SK-N-SH (cell line): ENCODE measurements around the gene FYN.

Experiments used
- CTCF ChIP-seq: fragments of 200-600 bp; sonication (generic); IDR thresholded peaks from 2 replicates; pipeline ENCODE4 v1.6.1; 2017; ENCODE audit warnings: antibody characterized with exemption, mild to moderate bottlenecking, moderate library complexity
- EP300 ChIP-seq, 2 experiments: IDR thresholded peaks; 2 replicates each; pipeline versions ENCODE4 v1.4.0 to v1.6.1; 2012; ENCODE audit warnings: borderline replicate concordance in 1 of 2, low read depth in 1 of 2, low read length in 1 of 2
- EZH2phosphoT487 ChIP-seq: fragments of 200-600 bp; sonication (generic); IDR thresholded peaks from 2 replicates; pipeline ENCODE4 v1.6.1; 2017; ENCODE audit warnings: low read depth, mixed run types, mild to moderate bottlenecking, antibody characterized with exemption, moderate library complexity, borderline replicate concordance
- GATA2 ChIP-seq: sonication (generic); formaldehyde crosslinking; IDR thresholded peaks from 2 replicates; pipeline ENCODE4 v1.5.0; 2020; ENCODE audit warnings: mild to moderate bottlenecking, missing genetic modification reagents
- JUND ChIP-seq: IDR thresholded peaks from 2 replicates; pipeline ENCODE4 v1.4.0; 2012
- MXI1 ChIP-seq: IDR thresholded peaks from 2 replicates; pipeline ENCODE4 v1.6.1; 2012; ENCODE audit warnings: mild to moderate bottlenecking, low read depth, low read length, improper control_type of control experiment
- POLR2AphosphoS5 ChIP-seq: IDR thresholded peaks from 2 replicates; pipeline ENCODE4 v1.6.1; 2012; ENCODE audit warnings: low read depth, low read length
- RCOR1 ChIP-seq: fragments of 150-350 bp; IDR thresholded peaks from 2 replicates; pipeline ENCODE4 v1.6.1; 2017; ENCODE audit warnings: antibody characterized with exemption, low read length
- RFX5 ChIP-seq: IDR thresholded peaks from 2 replicates; pipeline ENCODE4 v1.6.1; 2012; ENCODE audit warnings: mild to moderate bottlenecking, improper control_type of control experiment, low read length
- SMC3 ChIP-seq: IDR thresholded peaks from 2 replicates; pipeline ENCODE4 v1.6.1; 2012; ENCODE audit warnings: low read depth, low read length, improper control_type of control experiment
- TCF12 ChIP-seq: IDR thresholded peaks from 2 replicates; pipeline ENCODE4 v1.4.0; 2012
- ZBTB33 ChIP-seq: IDR thresholded peaks from 2 replicates; pipeline ENCODE4 v1.4.0; 2012; ENCODE audit warnings: low read depth, borderline replicate concordance
- TF ChIP-seq, protein P1 (sequence below): IDR thresholded peaks from 2 replicates; pipeline ENCODE4 v1.6.1; 2012; ENCODE audit warnings: mild to moderate bottlenecking, low read depth, low read length, moderate library complexity
- TF ChIP-seq, protein P2 (sequence below): IDR thresholded peaks from 2 replicates; pipeline ENCODE4 v1.4.0; 2012; ENCODE audit warnings: low read depth

DNA sequence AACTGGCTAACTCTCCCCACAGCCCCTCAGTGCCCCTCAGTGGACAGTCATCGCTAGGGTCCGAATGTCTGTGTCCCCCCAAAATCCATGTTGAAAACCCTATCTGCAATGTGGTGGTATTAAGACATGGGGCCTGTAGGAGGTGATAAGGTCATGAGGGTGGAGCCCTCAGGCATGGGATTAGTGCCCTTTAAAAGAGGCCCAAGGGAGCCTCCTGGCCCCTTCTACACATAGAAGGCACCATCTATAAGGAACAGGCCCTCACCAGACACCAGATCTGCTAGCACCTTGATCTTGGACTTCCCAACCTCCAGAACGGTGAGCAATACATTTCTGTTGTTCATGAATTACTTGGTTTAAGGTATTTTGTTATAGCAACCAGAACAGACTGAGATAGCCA is 260.9 kb downstream of the FYN start:
- TF ChIP-seq CTCF (no peak), ZBTB33 (no peak), RCOR1 (no peak), JUND (no peak), TCF12 (no peak), POLR2AphosphoS5 (no peak), EZH2phosphoT487 (no peak), EP300 (IDR thresholded peaks at IDR 0.05; ENCODE audit: borderline replicate concordance in 1 of 2, low read depth in 1 of 2, low read length in 1 of 2) (no peak), GATA2 (CRISPR knock-in tag) (no peak), RFX5 (no peak), SMC3 (no peak), MXI1 (no peak)
- TF ChIP-seq, protein P1, sequence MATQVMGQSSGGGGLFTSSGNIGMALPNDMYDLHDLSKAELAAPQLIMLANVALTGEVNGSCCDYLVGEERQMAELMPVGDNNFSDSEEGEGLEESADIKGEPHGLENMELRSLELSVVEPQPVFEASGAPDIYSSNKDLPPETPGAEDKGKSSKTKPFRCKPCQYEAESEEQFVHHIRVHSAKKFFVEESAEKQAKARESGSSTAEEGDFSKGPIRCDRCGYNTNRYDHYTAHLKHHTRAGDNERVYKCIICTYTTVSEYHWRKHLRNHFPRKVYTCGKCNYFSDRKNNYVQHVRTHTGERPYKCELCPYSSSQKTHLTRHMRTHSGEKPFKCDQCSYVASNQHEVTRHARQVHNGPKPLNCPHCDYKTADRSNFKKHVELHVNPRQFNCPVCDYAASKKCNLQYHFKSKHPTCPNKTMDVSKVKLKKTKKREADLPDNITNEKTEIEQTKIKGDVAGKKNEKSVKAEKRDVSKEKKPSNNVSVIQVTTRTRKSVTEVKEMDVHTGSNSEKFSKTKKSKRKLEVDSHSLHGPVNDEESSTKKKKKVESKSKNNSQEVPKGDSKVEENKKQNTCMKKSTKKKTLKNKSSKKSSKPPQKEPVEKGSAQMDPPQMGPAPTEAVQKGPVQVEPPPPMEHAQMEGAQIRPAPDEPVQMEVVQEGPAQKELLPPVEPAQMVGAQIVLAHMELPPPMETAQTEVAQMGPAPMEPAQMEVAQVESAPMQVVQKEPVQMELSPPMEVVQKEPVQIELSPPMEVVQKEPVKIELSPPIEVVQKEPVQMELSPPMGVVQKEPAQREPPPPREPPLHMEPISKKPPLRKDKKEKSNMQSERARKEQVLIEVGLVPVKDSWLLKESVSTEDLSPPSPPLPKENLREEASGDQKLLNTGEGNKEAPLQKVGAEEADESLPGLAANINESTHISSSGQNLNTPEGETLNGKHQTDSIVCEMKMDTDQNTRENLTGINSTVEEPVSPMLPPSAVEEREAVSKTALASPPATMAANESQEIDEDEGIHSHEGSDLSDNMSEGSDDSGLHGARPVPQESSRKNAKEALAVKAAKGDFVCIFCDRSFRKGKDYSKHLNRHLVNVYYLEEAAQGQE, result no peak
- TF ChIP-seq, protein P2, sequence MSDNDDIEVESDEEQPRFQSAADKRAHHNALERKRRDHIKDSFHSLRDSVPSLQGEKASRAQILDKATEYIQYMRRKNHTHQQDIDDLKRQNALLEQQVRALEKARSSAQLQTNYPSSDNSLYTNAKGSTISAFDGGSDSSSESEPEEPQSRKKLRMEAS, result no peak
